MV-4-11 (cell line): Measurements from ENCODE around the gene LTA4H.
"Not testable (repeated sequence)": the region's sequence is repeated elsewhere in the genome, so short reads cannot be mapped to it uniquely, and the experiment has no call there.

ENCODE experiments used
- DNase-seq: peaks from one replicate; lab custom pipeline; 2025; lab: John Stamatoyannopoulos, UW

The LTA4H gene

DNA sequence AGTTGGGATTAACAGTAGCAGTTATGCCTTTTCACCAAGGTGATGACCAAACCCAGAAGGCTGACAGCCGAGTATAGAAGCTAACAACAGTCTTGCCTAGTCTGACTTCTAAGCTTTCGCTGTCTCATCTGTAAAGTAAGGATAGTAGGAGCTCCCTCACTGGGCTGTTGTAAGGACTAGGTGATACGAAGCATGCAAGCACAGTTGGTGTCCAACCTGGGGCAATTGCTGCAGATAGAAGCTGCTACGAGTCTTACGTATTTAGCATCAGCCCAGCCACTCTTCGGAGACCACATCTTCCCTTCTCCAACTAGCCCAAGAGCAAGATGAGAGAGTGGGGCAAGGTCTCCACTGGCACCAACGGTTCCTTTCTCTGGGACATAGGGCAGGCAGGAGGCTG is 45.3 kb downstream of the LTA4H start:
- DNase-seq: no peak

- DNase-seq: peak; percentile 43
Measured at GRCh38 chr12:95989504-95990123, 45.8 kb downstream of the LTA4H start.

DNA sequence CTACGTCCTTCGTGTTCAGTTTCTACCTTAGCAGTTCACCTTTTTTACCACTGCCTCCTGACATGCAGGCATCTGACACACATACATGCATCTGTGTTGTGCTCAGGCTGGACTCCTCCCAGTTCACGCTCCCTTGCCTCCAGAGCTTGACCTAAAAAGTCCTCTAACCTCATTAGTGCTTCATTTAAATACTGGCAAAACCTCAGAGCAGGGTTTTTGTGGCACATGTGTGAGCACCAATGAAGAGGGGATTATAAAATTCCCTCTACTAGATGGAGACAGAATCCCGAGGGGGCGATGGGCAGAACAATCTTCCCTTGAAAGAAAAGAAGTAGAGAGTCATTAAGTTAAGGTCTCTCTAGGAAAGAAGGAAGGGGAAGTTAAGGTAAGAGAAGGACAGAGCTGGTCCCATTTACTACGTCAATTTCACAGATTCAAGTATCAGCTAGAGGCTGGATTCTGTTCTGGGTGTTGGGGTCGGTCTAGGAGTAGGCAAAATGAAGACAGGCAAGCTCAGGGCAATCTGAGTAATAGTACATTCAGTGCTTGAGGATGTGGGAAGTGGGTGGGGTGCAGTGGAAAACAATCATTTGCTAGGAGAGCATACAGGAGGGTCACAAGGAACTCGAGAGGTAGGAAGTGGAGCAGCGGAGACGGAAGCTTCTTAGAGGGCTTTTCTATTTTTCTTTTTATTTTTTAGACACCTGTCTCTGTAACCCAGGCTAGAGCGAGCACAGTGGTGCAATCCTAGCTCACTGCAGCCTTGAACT is 46.7 kb downstream of the LTA4H start:
- no peak for DNase-seq

GRCh38 chr12:95986635-95987570 is 48.5 kb downstream of the LTA4H start:
- no peak for DNase-seq

- no peak for DNase-seq
Measured at GRCh38 chr12:95984682-95985081, 50.7 kb downstream of the LTA4H start.

DNA sequence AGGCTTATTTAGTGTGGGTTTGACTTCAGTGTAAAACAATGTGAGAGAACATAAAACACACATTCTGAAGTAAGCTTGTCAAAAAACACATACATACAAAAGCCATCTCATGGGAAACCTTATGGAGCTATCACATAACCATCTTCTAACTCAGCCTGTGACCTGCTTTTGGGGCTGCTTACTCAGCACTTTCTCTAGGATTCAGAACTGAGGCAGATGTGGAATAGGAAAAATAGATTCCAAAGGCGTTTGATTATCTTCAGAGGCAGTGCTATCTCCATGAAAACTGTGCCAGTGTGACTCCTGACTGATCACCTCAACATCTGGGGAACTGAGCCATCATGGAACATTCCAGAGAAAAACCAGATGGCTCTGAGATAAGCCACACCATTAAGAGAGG is 52.8 kb downstream of the LTA4H start:
- DNase-seq: no peak

GRCh38 chr12:95980437-95980836 is 55.0 kb downstream of the LTA4H start:
- DNase-seq: no peak

DNA sequence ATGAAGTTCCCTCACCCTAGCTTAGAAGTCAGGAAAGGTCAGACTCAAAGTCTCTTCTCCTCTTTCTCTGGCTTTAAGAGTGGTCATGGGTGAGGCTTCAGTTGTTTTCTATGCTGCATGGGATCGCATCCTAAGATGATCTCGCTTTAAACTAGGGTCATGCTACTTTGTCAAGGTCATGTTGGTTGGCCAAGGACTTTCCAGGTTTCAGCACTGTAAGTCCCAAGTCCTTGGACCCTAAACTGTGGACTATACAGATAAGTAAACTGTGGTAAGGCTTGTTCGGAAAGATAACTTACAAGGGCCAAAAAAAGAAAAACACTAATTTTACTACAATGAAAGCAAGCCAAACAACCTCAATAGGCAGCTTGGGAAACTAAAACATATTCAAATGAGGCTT is 56.6 kb downstream of the LTA4H start:
- no peak for DNase-seq

- no peak for DNase-seq
Measured at GRCh38 chr12:95978351-95978750, 57.0 kb downstream of the LTA4H start.

GRCh38 chr12:95977764-95978305 is 57.6 kb downstream of the LTA4H start:
- DNase-seq: no peak

DNA sequence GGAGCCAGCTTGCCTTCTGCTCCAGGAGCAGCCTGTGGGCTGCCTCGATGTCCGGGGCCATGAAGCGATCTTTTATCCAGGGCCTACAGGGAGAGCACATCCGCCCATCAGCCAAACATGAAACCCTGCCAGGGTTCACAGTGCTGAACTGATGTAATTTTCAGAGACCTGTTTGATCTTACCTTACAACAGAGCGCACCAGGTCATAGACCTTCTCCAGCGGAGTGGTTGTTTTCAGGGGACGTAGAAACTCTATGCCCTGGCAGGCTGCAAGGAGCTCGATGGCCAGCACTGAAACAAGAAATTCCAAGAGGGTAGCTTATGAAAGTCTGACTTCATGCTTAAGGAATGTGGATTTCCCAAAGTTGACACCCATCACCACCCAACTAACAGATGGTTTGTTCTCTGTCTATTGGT is 59.0 kb downstream of the LTA4H start:
- DNase-seq: no peak

GRCh38 chr12:95975491-95975890 is 59.9 kb downstream of the LTA4H start:
- no peak for DNase-seq

DNA sequence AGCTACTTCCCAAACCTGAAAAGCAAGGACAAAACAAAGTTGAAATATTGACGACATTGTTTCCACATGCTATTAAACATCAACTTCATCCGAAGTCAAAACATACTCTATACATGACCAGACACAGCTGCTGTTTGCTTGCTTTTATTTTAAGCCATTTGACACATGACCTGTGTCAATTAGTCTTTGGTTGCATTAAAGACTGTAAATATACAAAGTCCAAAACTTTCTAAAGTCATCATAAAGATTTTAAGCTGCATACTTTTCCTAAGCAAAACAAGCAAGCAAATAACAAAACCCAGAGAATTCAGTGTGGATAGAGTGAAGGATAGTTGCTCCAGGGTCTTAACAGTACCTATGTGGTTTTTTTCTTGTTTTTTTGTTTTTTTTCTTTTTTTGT is 61.0 kb downstream of the LTA4H start:
- no peak for DNase-seq

GRCh38 chr12:95972832-95973456 is 62.4 kb downstream of the LTA4H start:
- peak; percentile 48 for DNase-seq

- DNase-seq: no peak
Measured at GRCh38 chr12:95970905-95971304, 64.5 kb downstream of the LTA4H start.

GRCh38 chr12:95969116-95969515 is 66.3 kb downstream of the LTA4H start:
- not testable (repeated sequence) for DNase-seq

- no peak for DNase-seq
Measured at GRCh38 chr12:95967301-95967700, 68.1 kb downstream of the LTA4H start.

GRCh38 chr12:95966287-95966870 is 69.0 kb downstream of the LTA4H start:
- no peak for DNase-seq

- peak; percentile 73 for DNase-seq
Measured at GRCh38 chr12:95963096-95963495, 72.3 kb downstream of the LTA4H start.

DNA sequence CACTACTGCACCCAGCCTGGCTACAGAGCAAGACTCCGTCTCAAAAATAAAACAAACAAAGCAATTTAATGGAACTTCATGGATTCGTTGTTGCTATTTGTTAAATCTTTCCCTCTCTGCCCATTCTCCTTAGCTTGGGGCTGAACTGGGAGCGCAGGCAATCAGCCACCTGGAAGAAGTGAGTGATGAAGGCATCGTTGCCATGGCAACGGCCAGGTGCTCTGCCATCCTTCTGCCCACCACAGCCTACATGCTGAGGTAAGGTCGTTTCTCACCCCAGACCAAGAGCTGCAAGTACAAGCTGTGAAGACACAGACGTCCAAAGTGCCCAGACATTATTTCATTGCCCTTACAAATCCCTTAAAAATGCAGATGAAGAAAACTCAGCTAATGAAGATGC is 73.2 kb downstream of the LTA4H start:
- DNase-seq: no peak

GRCh38 chr12:95960241-95960640 is 75.1 kb downstream of the LTA4H start:
- DNase-seq: no peak

DNA sequence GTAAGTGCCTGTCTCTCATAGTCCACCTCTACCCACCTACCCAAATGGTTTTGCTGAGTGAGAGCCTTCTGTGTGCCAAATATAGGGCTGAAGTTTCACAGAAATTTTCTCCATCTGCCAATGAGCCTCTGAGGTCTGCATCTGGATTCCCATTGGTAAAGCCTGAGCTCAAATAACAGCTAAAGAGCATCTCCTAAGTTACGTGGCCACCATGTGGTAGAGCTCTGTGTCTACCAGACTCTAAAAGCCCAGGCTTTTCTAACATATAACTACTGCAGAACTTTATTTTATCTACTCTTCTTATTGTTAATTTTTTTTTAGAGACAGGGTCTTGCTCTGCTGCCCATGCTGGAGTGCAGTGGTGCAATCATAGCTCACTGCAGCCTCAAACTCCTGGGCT is 76.3 kb downstream of the LTA4H start:
- DNase-seq: peak; percentile 17
